Measurements from ENCODE around the gene HLA-E.
"Not testable (repeated sequence)": the region's sequence is repeated elsewhere in the genome, so short reads cannot be mapped to it uniquely, and the experiment has no call there.

GRCh38 chr6:30521082-30521481, 31.8 kb downstream of the HLA-E start:
- not testable (repeated sequence) for TF ChIP-seq ZNF274 (IDR thresholded peaks at IDR 0.05; ENCODE audit: low read depth, low read length); SUZ12 (IDR thresholded peaks at IDR 0.05; ENCODE audit: extremely low read depth, insufficient read depth, insufficient read length); YY1 (IDR thresholded peaks at IDR 0.05; ENCODE audit: insufficient read depth, insufficient read length)
